ENCODE data around the gene EEIG1.

EEIG1 gene

GRCh38 chr9:128008171-128008570 lies 27.4 kb upstream of the EEIG1 start:
- Histone ChIP-seq H3K4me1 (ENCODE audit: insufficient read depth, low read length) (peaks cover 16% of the 10 kb centered on the region; the same call in 1 of the 2 replicates), H3K9ac (ENCODE audit: low read depth, low read length) (no peak overlapping the region), H3K36me3 (ENCODE audit: insufficient read depth, low read length) (no peaks in the 10 kb centered on the region), H3K9me3 (ENCODE audit: control insufficient read depth, insufficient read depth, low read length) (peaks cover 3% of the 10 kb centered on the region; the same call in 1 of the 2 replicates)

GRCh38 chr9:128007566-128008138 lies 26.9 kb upstream of the EEIG1 start:
- no peak overlapping the region for H3K9ac ChIP-seq (ENCODE audit: low read depth, low read length)
- H3K4me1 ChIP-seq (ENCODE audit: insufficient read depth, low read length), result peaks cover 16% of the 10 kb centered on the region; the same call in 1 of the 2 replicates
- peaks cover 3% of the 10 kb centered on the region; the same call in 1 of the 2 replicates for H3K9me3 ChIP-seq (ENCODE audit: control insufficient read depth, insufficient read depth, low read length)
- H3K36me3 ChIP-seq (ENCODE audit: insufficient read depth, low read length), result no peaks in the 10 kb centered on the region

- peaks cover 19% of the 10 kb centered on the region for H3K4me1 ChIP-seq (ENCODE audit: insufficient read depth, low read length)
- no peak overlapping the region for H3K9ac ChIP-seq (ENCODE audit: low read depth, low read length)
Observed at GRCh38 chr9:128006332-128006996, 25.7 kb upstream of the EEIG1 start.

GRCh38 chr9:128005923-128006322 lies 25.1 kb upstream of the EEIG1 start:
- no peaks in the 10 kb centered on the region for H3K36me3 ChIP-seq (ENCODE audit: insufficient read depth, low read length)
- no peak overlapping the region for H3K9ac ChIP-seq (ENCODE audit: low read depth, low read length)
- H3K9me3 ChIP-seq (ENCODE audit: control insufficient read depth, insufficient read depth, low read length), result peaks cover 3% of the 10 kb centered on the region; the same call in 1 of the 2 replicates
- peaks cover 19% of the 10 kb centered on the region for H3K4me1 ChIP-seq (ENCODE audit: insufficient read depth, low read length)

More at GRCh38 chr9:128006332-128006996, 25.7 kb upstream of the EEIG1 start:
- Histone ChIP-seq H3K9me3 (ENCODE audit: control insufficient read depth, insufficient read depth, low read length) (peaks cover 3% of the 10 kb centered on the region; the same call in 1 of the 2 replicates), H3K36me3 (ENCODE audit: insufficient read depth, low read length) (no peaks in the 10 kb centered on the region)

- Histone ChIP-seq H3K36me3 (ENCODE audit: insufficient read depth, low read length) (no peaks in the 10 kb centered on the region), H3K9ac (ENCODE audit: low read depth, low read length) (no peak overlapping the region), H3K4me1 (ENCODE audit: insufficient read depth, low read length) (peaks cover 22% of the 10 kb centered on the region), H3K9me3 (ENCODE audit: control insufficient read depth, insufficient read depth, low read length) (peaks cover 3% of the 10 kb centered on the region; the same call in 1 of the 2 replicates)
Observed at GRCh38 chr9:128003966-128004604, 23.3 kb upstream of the EEIG1 start.

GRCh38 chr9:128002959-128003358 lies 22.2 kb upstream of the EEIG1 start:
- H3K9me3 ChIP-seq (ENCODE audit: control insufficient read depth, insufficient read depth, low read length), result no peaks in the 10 kb centered on the region
- peaks cover 22% of the 10 kb centered on the region for H3K4me1 ChIP-seq (ENCODE audit: insufficient read depth, low read length)
- no peaks in the 10 kb centered on the region for H3K36me3 ChIP-seq (ENCODE audit: insufficient read depth, low read length)
- no peak overlapping the region for H3K9ac ChIP-seq (ENCODE audit: low read depth, low read length)

GRCh38 chr9:128001779-128002298 lies 21.1 kb upstream of the EEIG1 start:
- no peak overlapping the region; the same call in 1 of the 2 replicates for H3K9ac ChIP-seq (ENCODE audit: low read depth, low read length)
- no peaks in the 10 kb centered on the region for H3K9me3 ChIP-seq (ENCODE audit: control insufficient read depth, insufficient read depth, low read length)
- H3K4me1 ChIP-seq (ENCODE audit: insufficient read depth, low read length), result peaks cover 22% of the 10 kb centered on the region
- no peaks in the 10 kb centered on the region for H3K36me3 ChIP-seq (ENCODE audit: insufficient read depth, low read length)

GRCh38 chr9:128001151-128001778 lies 20.5 kb upstream of the EEIG1 start:
- Histone ChIP-seq H3K9me3 (ENCODE audit: control insufficient read depth, insufficient read depth, low read length) (no peaks in the 10 kb centered on the region), H3K4me1 (ENCODE audit: insufficient read depth, low read length) (peaks cover 20% of the 10 kb centered on the region), H3K9ac (ENCODE audit: low read depth, low read length) (no peak overlapping the region; the same call in 1 of the 2 replicates), H3K36me3 (ENCODE audit: insufficient read depth, low read length) (no peaks in the 10 kb centered on the region)

- Histone ChIP-seq H3K4me1 (ENCODE audit: insufficient read depth, low read length) (peaks cover 14% of the 10 kb centered on the region), H3K9me3 (ENCODE audit: control insufficient read depth, insufficient read depth, low read length) (no peaks in the 10 kb centered on the region), H3K9ac (ENCODE audit: low read depth, low read length) (no peak overlapping the region), H3K36me3 (ENCODE audit: insufficient read depth, low read length) (no peaks in the 10 kb centered on the region)
Observed at GRCh38 chr9:127999461-127999860, 18.7 kb upstream of the EEIG1 start.

GRCh38 chr9:127993721-127994120 lies 12.9 kb upstream of the EEIG1 start:
- Histone ChIP-seq H3K9me3 (ENCODE audit: control insufficient read depth, insufficient read depth, low read length) (no peaks in the 10 kb centered on the region), H3K36me3 (ENCODE audit: insufficient read depth, low read length) (no peaks in the 10 kb centered on the region), H3K9ac (ENCODE audit: low read depth, low read length) (no peak overlapping the region), H3K4me1 (ENCODE audit: insufficient read depth, low read length) (no peaks in the 10 kb centered on the region)

GRCh38 chr9:127991757-127992274 lies 11.0 kb upstream of the EEIG1 start:
- Histone ChIP-seq H3K36me3 (ENCODE audit: insufficient read depth, low read length) (no peaks in the 10 kb centered on the region), H3K9me3 (ENCODE audit: control insufficient read depth, insufficient read depth, low read length) (no peaks in the 10 kb centered on the region), H3K9ac (ENCODE audit: low read depth, low read length) (no peak overlapping the region), H3K4me1 (ENCODE audit: insufficient read depth, low read length) (no peaks in the 10 kb centered on the region)

- Histone ChIP-seq H3K4me1 (ENCODE audit: insufficient read depth, low read length) (no peaks in the 10 kb centered on the region), H3K9ac (ENCODE audit: low read depth, low read length) (no peak overlapping the region), H3K36me3 (ENCODE audit: insufficient read depth, low read length) (no peaks in the 10 kb centered on the region), H3K9me3 (ENCODE audit: control insufficient read depth, insufficient read depth, low read length) (no peaks in the 10 kb centered on the region)
Observed at GRCh38 chr9:127991017-127991756, 10.4 kb upstream of the EEIG1 start.

- no peak overlapping the region for H3K9ac ChIP-seq (ENCODE audit: low read depth, low read length)
Observed at GRCh38 chr9:127990554-127990953, 9.8 kb upstream of the EEIG1 start.

More at GRCh38 chr9:127990554-127990953, 9.8 kb upstream of the EEIG1 start:
- Histone ChIP-seq H3K36me3 (ENCODE audit: insufficient read depth, low read length) (no peaks in the 10 kb centered on the region), H3K4me1 (ENCODE audit: insufficient read depth, low read length) (no peaks in the 10 kb centered on the region), H3K9me3 (ENCODE audit: control insufficient read depth, insufficient read depth, low read length) (no peaks in the 10 kb centered on the region)

All from ES-I3 (cell line).